NT2/D1 (cell line): Measurements from ENCODE around the gene SRPK2.

ENCODE experiments used
- YY1 ChIP-seq: IDR thresholded peaks from 2 replicates; pipeline ENCODE4 v1.6.1; 2011; ENCODE audit not compliant: insufficient read length, insufficient read depth
- ZNF274 ChIP-seq: IDR thresholded peaks from 2 replicates; pipeline ENCODE4 v1.6.1; 2011; ENCODE audit warnings: mild to moderate bottlenecking, low read depth, low read length

DNA sequence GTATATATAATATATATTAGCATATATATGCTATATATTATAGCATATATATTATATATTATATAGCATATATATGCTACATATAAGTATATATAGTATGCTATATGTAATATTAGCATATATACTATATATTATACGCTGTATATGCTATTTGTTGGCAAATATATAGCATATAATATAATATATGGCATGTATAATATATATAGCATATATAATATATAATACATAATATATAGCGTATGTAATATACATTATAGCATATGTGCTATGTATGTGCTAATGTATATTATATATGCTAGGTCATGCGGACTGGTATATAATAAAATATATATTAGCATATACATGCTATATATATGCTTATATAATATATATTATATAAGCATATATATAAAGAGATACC is 301.9 kb downstream of the SRPK2 start:
- TF ChIP-seq ZNF274 (no peak), YY1 (no peak)
